HCT116 (cell line): ENCODE measurements around the gene SORL1-AS1.
"Not testable (repeated sequence)": the region's sequence is repeated elsewhere in the genome, so short reads cannot be mapped to it uniquely, and the experiment has no call there.

Source experiments
- CEBPB ChIP-seq: IDR thresholded peaks from 2 replicates; pipeline ENCODE4 v1.6.1; 2012; ENCODE audit warnings: low read depth
- EGR1 ChIP-seq: IDR thresholded peaks from 2 replicates; pipeline ENCODE4 v1.6.1; 2012; ENCODE audit warnings: low read depth
- EZH2 ChIP-seq: fragments of 200-600 bp; sonication (generic); IDR thresholded peaks from 2 replicates; pipeline ENCODE4 v1.6.1; 2017; ENCODE audit warnings: antibody characterized with exemption, mixed run types
- EZH2phosphoT487 ChIP-seq: fragments of 200-600 bp; IDR thresholded peaks from 2 replicates; pipeline ENCODE4 v1.6.1; 2018; ENCODE audit warnings: antibody characterized with exemption, borderline replicate concordance
- POLR2A ChIP-seq: IDR thresholded peaks from 2 replicates; pipeline ENCODE4 v1.7.0; 2011; ENCODE audit warnings: borderline replicate concordance; ENCODE audit not compliant: insufficient read depth, insufficient read length; ENCODE audit errors: extremely low read depth
- POLR2AphosphoS5 ChIP-seq: IDR thresholded peaks from 2 replicates; pipeline ENCODE4 v1.6.1; 2011; ENCODE audit warnings: mild to moderate bottlenecking, low read depth, low read length, moderate library complexity
- YY1 ChIP-seq: IDR thresholded peaks from 2 replicates; pipeline ENCODE4 v1.6.1; 2011; ENCODE audit warnings: low read length, low read depth, moderate library complexity, mild to moderate bottlenecking; ENCODE audit not compliant: insufficient replicate concordance; ENCODE audit errors: extremely low read depth
- TF ChIP-seq, protein P1 (sequence below), 3 experiments: fragments of 200-600 bp in 1 of 3; sonication (generic) in 1 of 3; IDR thresholded peaks in 2 of 3; conservative IDR thresholded peaks in 1 of 3; 2 replicates each; pipeline ENCODE4 v1.5.1; 2012 to 2017; ENCODE audit warnings: low read depth in 2 of 3, low read length in 2 of 3, antibody characterized with exemption in 1 of 3, borderline replicate concordance in 1 of 3, control low read depth in 1 of 3, mild to moderate bottlenecking in 1 of 3, mixed read lengths in 1 of 3, mixed run types in 1 of 3, moderate library complexity in 1 of 3; ENCODE audit not compliant: insufficient read depth in 1 of 3
- TF ChIP-seq, protein P2 (sequence below): IDR thresholded peaks from 2 replicates; pipeline ENCODE4 v1.6.1; 2012
- TF ChIP-seq, protein P3 (sequence below): IDR thresholded peaks from 2 replicates; pipeline ENCODE4 v1.6.1; 2012
- TF ChIP-seq, protein P4 (sequence below): IDR thresholded peaks from 2 replicates; pipeline ENCODE4 v1.6.1; 2012; ENCODE audit warnings: low read depth

DNA sequence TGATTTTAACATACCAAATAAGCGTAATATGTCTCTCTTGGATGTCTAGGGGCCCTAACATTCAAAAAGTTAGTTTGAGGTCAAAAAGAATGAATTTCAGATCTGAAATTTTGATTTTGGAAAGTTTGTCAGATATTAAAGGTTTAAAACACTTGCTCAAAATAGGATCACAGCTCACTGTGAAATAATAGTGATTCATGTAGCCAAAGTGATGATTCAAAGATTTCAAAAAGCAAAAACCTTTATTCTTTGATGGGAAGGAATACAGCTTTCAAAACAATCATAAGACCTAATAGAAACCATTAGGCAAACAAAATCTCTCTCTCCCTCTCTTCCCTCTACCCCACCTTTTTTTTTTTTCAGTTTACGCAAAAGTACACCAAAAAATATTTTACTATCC, 42.7 kb downstream of the SORL1-AS1 start:
- not testable (repeated sequence) for TF ChIP-seq EZH2, POLR2AphosphoS5, CEBPB, EZH2phosphoT487, POLR2A, YY1, EGR1
- TF ChIP-seq, protein P1, sequence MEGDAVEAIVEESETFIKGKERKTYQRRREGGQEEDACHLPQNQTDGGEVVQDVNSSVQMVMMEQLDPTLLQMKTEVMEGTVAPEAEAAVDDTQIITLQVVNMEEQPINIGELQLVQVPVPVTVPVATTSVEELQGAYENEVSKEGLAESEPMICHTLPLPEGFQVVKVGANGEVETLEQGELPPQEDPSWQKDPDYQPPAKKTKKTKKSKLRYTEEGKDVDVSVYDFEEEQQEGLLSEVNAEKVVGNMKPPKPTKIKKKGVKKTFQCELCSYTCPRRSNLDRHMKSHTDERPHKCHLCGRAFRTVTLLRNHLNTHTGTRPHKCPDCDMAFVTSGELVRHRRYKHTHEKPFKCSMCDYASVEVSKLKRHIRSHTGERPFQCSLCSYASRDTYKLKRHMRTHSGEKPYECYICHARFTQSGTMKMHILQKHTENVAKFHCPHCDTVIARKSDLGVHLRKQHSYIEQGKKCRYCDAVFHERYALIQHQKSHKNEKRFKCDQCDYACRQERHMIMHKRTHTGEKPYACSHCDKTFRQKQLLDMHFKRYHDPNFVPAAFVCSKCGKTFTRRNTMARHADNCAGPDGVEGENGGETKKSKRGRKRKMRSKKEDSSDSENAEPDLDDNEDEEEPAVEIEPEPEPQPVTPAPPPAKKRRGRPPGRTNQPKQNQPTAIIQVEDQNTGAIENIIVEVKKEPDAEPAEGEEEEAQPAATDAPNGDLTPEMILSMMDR (IDR thresholded peaks at IDR 0.05 in 2 of 3, conservative IDR thresholded peaks at IDR 0.05 in 1 of 3; ENCODE audit: borderline replicate concordance in 1 of 3, insufficient read depth in 1 of 3, low read depth in 2 of 3, low read length in 2 of 3) = not testable (repeated sequence)
- TF ChIP-seq, protein P2, sequence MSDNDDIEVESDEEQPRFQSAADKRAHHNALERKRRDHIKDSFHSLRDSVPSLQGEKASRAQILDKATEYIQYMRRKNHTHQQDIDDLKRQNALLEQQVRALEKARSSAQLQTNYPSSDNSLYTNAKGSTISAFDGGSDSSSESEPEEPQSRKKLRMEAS = not testable (repeated sequence)
- TF ChIP-seq, protein P3, sequence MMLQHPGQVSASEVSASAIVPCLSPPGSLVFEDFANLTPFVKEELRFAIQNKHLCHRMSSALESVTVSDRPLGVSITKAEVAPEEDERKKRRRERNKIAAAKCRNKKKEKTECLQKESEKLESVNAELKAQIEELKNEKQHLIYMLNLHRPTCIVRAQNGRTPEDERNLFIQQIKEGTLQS = not testable (repeated sequence)
- TF ChIP-seq, protein P4, sequence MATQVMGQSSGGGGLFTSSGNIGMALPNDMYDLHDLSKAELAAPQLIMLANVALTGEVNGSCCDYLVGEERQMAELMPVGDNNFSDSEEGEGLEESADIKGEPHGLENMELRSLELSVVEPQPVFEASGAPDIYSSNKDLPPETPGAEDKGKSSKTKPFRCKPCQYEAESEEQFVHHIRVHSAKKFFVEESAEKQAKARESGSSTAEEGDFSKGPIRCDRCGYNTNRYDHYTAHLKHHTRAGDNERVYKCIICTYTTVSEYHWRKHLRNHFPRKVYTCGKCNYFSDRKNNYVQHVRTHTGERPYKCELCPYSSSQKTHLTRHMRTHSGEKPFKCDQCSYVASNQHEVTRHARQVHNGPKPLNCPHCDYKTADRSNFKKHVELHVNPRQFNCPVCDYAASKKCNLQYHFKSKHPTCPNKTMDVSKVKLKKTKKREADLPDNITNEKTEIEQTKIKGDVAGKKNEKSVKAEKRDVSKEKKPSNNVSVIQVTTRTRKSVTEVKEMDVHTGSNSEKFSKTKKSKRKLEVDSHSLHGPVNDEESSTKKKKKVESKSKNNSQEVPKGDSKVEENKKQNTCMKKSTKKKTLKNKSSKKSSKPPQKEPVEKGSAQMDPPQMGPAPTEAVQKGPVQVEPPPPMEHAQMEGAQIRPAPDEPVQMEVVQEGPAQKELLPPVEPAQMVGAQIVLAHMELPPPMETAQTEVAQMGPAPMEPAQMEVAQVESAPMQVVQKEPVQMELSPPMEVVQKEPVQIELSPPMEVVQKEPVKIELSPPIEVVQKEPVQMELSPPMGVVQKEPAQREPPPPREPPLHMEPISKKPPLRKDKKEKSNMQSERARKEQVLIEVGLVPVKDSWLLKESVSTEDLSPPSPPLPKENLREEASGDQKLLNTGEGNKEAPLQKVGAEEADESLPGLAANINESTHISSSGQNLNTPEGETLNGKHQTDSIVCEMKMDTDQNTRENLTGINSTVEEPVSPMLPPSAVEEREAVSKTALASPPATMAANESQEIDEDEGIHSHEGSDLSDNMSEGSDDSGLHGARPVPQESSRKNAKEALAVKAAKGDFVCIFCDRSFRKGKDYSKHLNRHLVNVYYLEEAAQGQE = not testable (repeated sequence)
